NK-92 treated with Interleukin-12 subunit alpha and Interleukin-12 subunit beta, amount 100 ng/mL, for 24 hours (cell line): ENCODE data around the gene NSUN7.
"Not testable (repeated sequence)": the region's sequence is repeated elsewhere in the genome, so short reads cannot be mapped to it uniquely, and the experiment has no call there.

Source experiments
- DNase-seq: peaks from one replicate; lab custom pipeline; 2025; lab: John Stamatoyannopoulos, UW

NSUN7 gene

GRCh38 chr4:40749717-40750460, at the start of gene NSUN7:
NSUN7 (plus strand) TSS chr4:40749955; CDS start chr4:40750694, 739 bp downstream.
- DNase-seq: no peak

GRCh38 chr4:40702137-40702799, 47.5 kb upstream of the NSUN7 start:
- no peak for DNase-seq

- no peak for DNase-seq
Observed at GRCh38 chr4:40702800-40703151, 47.0 kb upstream of the NSUN7 start.

GRCh38 chr4:40704073-40704472, 45.7 kb upstream of the NSUN7 start:
- DNase-seq: no peak

- no peak for DNase-seq
Observed at GRCh38 chr4:40710484-40711254, 39.1 kb upstream of the NSUN7 start.

- DNase-seq: not testable (repeated sequence)
Observed at GRCh38 chr4:40713001-40713400, 36.8 kb upstream of the NSUN7 start.

- no peak for DNase-seq
Observed at GRCh38 chr4:40713798-40714197, 36.0 kb upstream of the NSUN7 start.

GRCh38 chr4:40718586-40718985, 31.2 kb upstream of the NSUN7 start:
- DNase-seq: no peak

GRCh38 chr4:40719008-40719623, 30.6 kb upstream of the NSUN7 start:
- DNase-seq: no peak

GRCh38 chr4:40720351-40720750, 29.4 kb upstream of the NSUN7 start:
- DNase-seq: no peak

GRCh38 chr4:40720916-40721315, 28.8 kb upstream of the NSUN7 start:
- DNase-seq: no peak

GRCh38 chr4:40721730-40722171, 28.0 kb upstream of the NSUN7 start:
- no peak for DNase-seq

GRCh38 chr4:40722576-40723161, 27.1 kb upstream of the NSUN7 start:
- DNase-seq: no peak

- no peak for DNase-seq
Observed at GRCh38 chr4:40723728-40724127, 26.0 kb upstream of the NSUN7 start.

- no peak for DNase-seq
Observed at GRCh38 chr4:40728333-40728732, 21.4 kb upstream of the NSUN7 start.

GRCh38 chr4:40729555-40729954, 20.2 kb upstream of the NSUN7 start:
- no peak for DNase-seq

GRCh38 chr4:40730091-40730679, 19.6 kb upstream of the NSUN7 start:
- DNase-seq: no peak

GRCh38 chr4:40731361-40731760, 18.4 kb upstream of the NSUN7 start:
- no peak for DNase-seq

GRCh38 chr4:40731792-40732245, 17.9 kb upstream of the NSUN7 start:
- no peak for DNase-seq

GRCh38 chr4:40733752-40734151, 16.0 kb upstream of the NSUN7 start:
- DNase-seq: no peak

GRCh38 chr4:40734497-40734896, 15.3 kb upstream of the NSUN7 start:
- DNase-seq: no peak

GRCh38 chr4:40736910-40737309, 12.8 kb upstream of the NSUN7 start:
- DNase-seq: no peak
